IMR-90 (cell line): ENCODE results near the gene CSE1L. TPM values are rescaled to one million over a fixed set of nuclear protein-coding genes. Genes with fewer than 3 reads are reported as not detected.

ENCODE experiments used
- ATAC-seq: fragments of 200-7000 bp; cut with Tn5 transposase; 2 replicates; pipeline ENCODE4 v1.9.1; 2020; ENCODE audit warnings: low read depth, mild to moderate bottlenecking, moderate library complexity
- BruUV-seq: library from RNA; stranded (reverse); fragments of 400-500 nt; replicated peaks from 2 replicates; lab custom pipeline; 2021; lab: Mats Ljungman, UMichigan
- CTCF ChIA-PET: fragments of 300-600 bp; formaldehyde crosslinking; extraction: SDS; loops from one replicate; lab custom pipeline; 2021; ENCODE audit warnings: antibody characterized with exemption; lab: Yijun Ruan, JAX
- POLR2A ChIA-PET: fragments of 300-600 bp; sonication (Branson Sonifier 250); formaldehyde crosslinking; loops from one replicate; lab custom pipeline; 2022; ENCODE audit warnings: antibody characterized with exemption; ENCODE audit not compliant: unreplicated experiment; lab: Charles Lee
- DNase-seq: peaks from one replicate; pipeline ENCODE4 v3.0.0; 2013
- H2AFZ ChIP-seq: replicated peaks from 2 replicates; pipeline ENCODE3; 2013; ENCODE audit warnings: low read length, mild to moderate bottlenecking; ENCODE audit not compliant: poor library complexity
- H2AK5ac ChIP-seq: 2 replicates; pipeline ENCODE4 v1.6.1; 2013; ENCODE audit warnings: low read depth, low read length, inconsistent platforms
- H2AK9ac ChIP-seq: replicated peaks from 2 replicates; pipeline ENCODE3; 2013; ENCODE audit warnings: mild to moderate bottlenecking, low read depth, low read length, moderate library complexity; ENCODE audit not compliant: poor library complexity
- H2BK120ac ChIP-seq: 2 replicates; pipeline ENCODE4 v1.6.1; 2013; ENCODE audit warnings: low read depth, low read length, inconsistent platforms
- H2BK15ac ChIP-seq: 3 replicates; pipeline ENCODE4 v1.6.1; 2013; ENCODE audit warnings: low read depth, low read length, inconsistent platforms
- H2BK20ac ChIP-seq: 2 replicates; pipeline ENCODE4 v1.6.1; 2013; ENCODE audit warnings: low read depth, mild to moderate bottlenecking, inconsistent platforms, low read length, moderate library complexity
- H2BK5ac ChIP-seq: 2 replicates; pipeline ENCODE4 v1.6.1; 2013; ENCODE audit warnings: mild to moderate bottlenecking, low read depth, low read length, inconsistent platforms; ENCODE audit not compliant: poor library complexity, severe bottlenecking
- H3K14ac ChIP-seq: replicated peaks from 2 replicates; pipeline ENCODE4 v1.6.1; 2013; ENCODE audit warnings: low read depth, low read length, inconsistent platforms
- H3K18ac ChIP-seq: 2 replicates; pipeline ENCODE4 v1.6.1; 2013; ENCODE audit warnings: low read depth, low read length, control low read depth
- H3K23ac ChIP-seq: 2 replicates; pipeline ENCODE4 v1.6.1; 2013; ENCODE audit warnings: low read depth, low read length, inconsistent platforms
- H3K27ac ChIP-seq: 2 replicates; pipeline ENCODE4 v1.5.1; 2013; ENCODE audit warnings: mild to moderate bottlenecking, control low read depth, low read length; ENCODE audit not compliant: insufficient read depth
- H3K27me3 ChIP-seq: 2 replicates; pipeline ENCODE4 v1.6.1; 2013; ENCODE audit warnings: low read length; ENCODE audit not compliant: control insufficient read depth, insufficient read depth
- H3K36me3 ChIP-seq: 2 replicates; pipeline ENCODE4 v1.6.1; 2013; ENCODE audit warnings: low read length, mixed read lengths; ENCODE audit not compliant: control insufficient read depth, insufficient read depth
- H3K4ac ChIP-seq: 2 replicates; pipeline ENCODE4 v1.6.1; 2013; ENCODE audit warnings: low read depth, low read length, inconsistent platforms
- H3K4me1 ChIP-seq: 2 replicates; pipeline ENCODE4 v1.6.1; 2013; ENCODE audit warnings: low read length, mixed read lengths; ENCODE audit not compliant: control insufficient read depth, insufficient read depth
- H3K4me2 ChIP-seq: 2 replicates; pipeline ENCODE4 v1.6.1; 2013; ENCODE audit warnings: low read depth, mild to moderate bottlenecking, control low read depth, low read length, moderate library complexity
- H3K4me3 ChIP-seq: 2 replicates; pipeline ENCODE4 v1.5.1; 2013; ENCODE audit warnings: low read depth, mild to moderate bottlenecking, control low read depth, low read length, moderate library complexity; ENCODE audit not compliant: insufficient read depth
- H3K56ac ChIP-seq: 2 replicates; pipeline ENCODE4 v1.6.1; 2013; ENCODE audit warnings: low read length, inconsistent platforms; ENCODE audit not compliant: insufficient read depth; ENCODE audit errors: extremely low read depth
- H3K79me1 ChIP-seq, 2 experiments: 2 replicates each; pipeline ENCODE4 v1.6.1; 2013; ENCODE audit warnings: low read length in 2 of 2, inconsistent platforms in 1 of 2, low read depth in 1 of 2
- H3K9ac ChIP-seq: 2 replicates; pipeline ENCODE4 v1.6.1; 2013; ENCODE audit warnings: low read depth, low read length, control low read depth
- H3K9me1 ChIP-seq: 2 replicates; pipeline ENCODE4 v1.6.1; 2013; ENCODE audit warnings: low read length, inconsistent platforms; ENCODE audit not compliant: insufficient read depth
- H3K9me3 ChIP-seq: 2 replicates; pipeline ENCODE4 v1.6.1; 2013; ENCODE audit warnings: low read length; ENCODE audit not compliant: control insufficient read depth, insufficient read depth
- H4K20me1 ChIP-seq: 2 replicates; pipeline ENCODE4 v1.6.1; 2013; ENCODE audit warnings: low read length, inconsistent platforms; ENCODE audit not compliant: insufficient read depth
- H4K5ac ChIP-seq: 2 replicates; pipeline ENCODE4 v1.6.1; 2013; ENCODE audit warnings: mild to moderate bottlenecking, low read depth, low read length, control low read depth
- H4K8ac ChIP-seq, 2 experiments: 2 replicates each; pipeline ENCODE4 v1.6.1; 2013; ENCODE audit warnings: low read depth in 2 of 2, low read length in 2 of 2, control low read depth in 1 of 2, inconsistent platforms in 1 of 2
- H4K91ac ChIP-seq: 2 replicates; pipeline ENCODE4 v1.6.1; 2013; ENCODE audit warnings: low read depth, low read length, inconsistent platforms; ENCODE audit not compliant: insufficient read depth
- BHLHE40 ChIP-seq: fragments of 150-350 bp; IDR thresholded peaks from 2 replicates; pipeline ENCODE4 v1.6.1; 2016; ENCODE audit warnings: mild to moderate bottlenecking, low read depth, low read length
- CEBPB ChIP-seq: IDR thresholded peaks from 2 replicates; pipeline ENCODE4 v1.6.1; 2012; ENCODE audit warnings: low read depth, low read length, improper control_type of control experiment
- CHD1 ChIP-seq: IDR thresholded peaks from 2 replicates; pipeline ENCODE4 v1.6.1; 2012; ENCODE audit warnings: low read depth, low read length, improper control_type of control experiment
- MAZ ChIP-seq: IDR thresholded peaks from 2 replicates; pipeline ENCODE4 v1.6.1; 2012; ENCODE audit warnings: low read depth, mild to moderate bottlenecking, low read length, improper control_type of control experiment, moderate library complexity, borderline replicate concordance
- MXI1 ChIP-seq: IDR thresholded peaks from 2 replicates; pipeline ENCODE4 v1.6.1; 2012; ENCODE audit warnings: low read depth, mild to moderate bottlenecking, low read length, moderate library complexity, borderline replicate concordance
- POLR2A ChIP-seq: IDR thresholded peaks from 2 replicates; pipeline ENCODE4 v1.6.1; 2012; ENCODE audit warnings: mild to moderate bottlenecking, low read depth, low read length
- RAD21 ChIP-seq: IDR thresholded peaks from 2 replicates; pipeline ENCODE4 v1.6.1; 2012; ENCODE audit warnings: low read length, improper control_type of control experiment
- RCOR1 ChIP-seq: IDR thresholded peaks from 2 replicates; pipeline ENCODE4 v1.6.1; 2012; ENCODE audit warnings: mild to moderate bottlenecking, low read length, improper control_type of control experiment; ENCODE audit not compliant: insufficient replicate concordance
- RFX5 ChIP-seq: IDR thresholded peaks from 2 replicates; pipeline ENCODE4 v1.8.0; 2012; ENCODE audit warnings: low read depth, mild to moderate bottlenecking, low read length, moderate library complexity
- USF2 ChIP-seq: fragments of 150-350 bp; IDR thresholded peaks from 2 replicates; pipeline ENCODE4 v1.6.1; 2017; ENCODE audit warnings: mild to moderate bottlenecking, antibody characterized with exemption, low read length, low read depth
- WGBS, 2 experiments: methylation state at CpG; one replicate each; pipeline versions ENCODE4 v1.1.5 to v1.1.7; 2013; ENCODE audit warnings: missing lambda C conversion rate in 2 of 2; ENCODE audit not compliant: insufficient read length in 1 of 2; ENCODE audit errors: extremely low coverage in 2 of 2; 5-methylcytosine and 5-hydroxymethylcytosine counted together
- dilution Hi-C: fragments of 300-500 bp; cut with HindIII; formaldehyde crosslinking; loops from one replicate; pipeline ENCODE4 v1.14.3; 2018; ENCODE audit warnings: low sequenced_read_pairs; ENCODE audit not compliant: unreplicated experiment
- in situ Hi-C: fragments of 300-500 bp; cut with MboI; formaldehyde crosslinking; loops from 3 replicates; pipeline ENCODE4 v1.14.3; 2019; ENCODE audit warnings: low sequenced_read_pairs, inconsistent platforms, mixed read lengths
- intact Hi-C: fragments of 100-400 bp; cut with micrococcal nuclease; formaldehyde crosslinking; loops from 2 replicates; pipeline ENCODE4 v1.10.0; 2022
- polyA plus RNA-seq, 3 experiments: library from polyadenylated mRNA; depleted of rRNA; stranded (reverse); fragments of >200 nt; gene quantifications; 2 replicates each; pipeline ENCODE4 v1.2.3, GENCODE V29; 2012; ENCODE audit warnings: low replicate concordance in 1 of 3
- total RNA-seq: library from RNA; depleted of rRNA; stranded (reverse); fragments of >200 nt; gene quantifications from 2 replicates; pipeline ENCODE4 v1.2.3, GENCODE V29; 2012
- TF ChIP-seq, protein P1 (sequence below): fragments of 150-350 bp; IDR thresholded peaks from 2 replicates; pipeline ENCODE4 v1.6.1; 2016; ENCODE audit warnings: low read depth, mild to moderate bottlenecking, low read length, moderate library complexity, borderline replicate concordance

Gene CSE1L
- total and polyA plus RNA-seq, 2 of the 4 experiments (the other 2 are of a cell fraction), result 34.3 to 81.7 TPM

- CTCF ChIA-PET, result interaction anchor here (0.9 kb wide), 1 partner anchor 81 kb away, joined by 3 read pairs; no protein-coding TSS in a partner anchor
- Histone ChIP-seq H2BK120ac (no peak overlapping the region), H3K36me3 (peaks cover 9% of the 10 kb centered on the region), H2BK20ac (no peak overlapping the region), H3K79me1 (peaks cover 12 to 44% of the 10 kb centered on the region in 2 experiments), H3K9me1 (no peaks in the 10 kb centered on the region; the same call in 1 of the 2 replicates), H4K91ac (no peak overlapping the region), H3K4me3 (no peak overlapping the region), H2BK15ac (no peak overlapping the region), H2AK5ac (no peak overlapping the region), H2AFZ (no peak overlapping the region), H3K9me3 (no peaks in the 10 kb centered on the region), H3K23ac (no peak overlapping the region), H4K8ac (no peak overlapping the region), H4K20me1 (peaks cover 6% of the 10 kb centered on the region), H2BK5ac (no peak overlapping the region), H3K4me2 (no peak overlapping the region), H3K56ac (no peak overlapping the region), H3K4me1 (peaks cover 6% of the 10 kb centered on the region; the same call in 1 of the 2 replicates), H3K27ac (no peak overlapping the region), H3K9ac (no peak overlapping the region), H3K18ac (no peak overlapping the region), H4K5ac (no peak overlapping the region), H3K27me3 (no peaks in the 10 kb centered on the region), H2AK9ac (no peak overlapping the region), H3K4ac (no peak overlapping the region), H3K14ac (no peak overlapping the region)
- dilution Hi-C loops, result no loop called here
- TF ChIP-seq, protein P1, sequence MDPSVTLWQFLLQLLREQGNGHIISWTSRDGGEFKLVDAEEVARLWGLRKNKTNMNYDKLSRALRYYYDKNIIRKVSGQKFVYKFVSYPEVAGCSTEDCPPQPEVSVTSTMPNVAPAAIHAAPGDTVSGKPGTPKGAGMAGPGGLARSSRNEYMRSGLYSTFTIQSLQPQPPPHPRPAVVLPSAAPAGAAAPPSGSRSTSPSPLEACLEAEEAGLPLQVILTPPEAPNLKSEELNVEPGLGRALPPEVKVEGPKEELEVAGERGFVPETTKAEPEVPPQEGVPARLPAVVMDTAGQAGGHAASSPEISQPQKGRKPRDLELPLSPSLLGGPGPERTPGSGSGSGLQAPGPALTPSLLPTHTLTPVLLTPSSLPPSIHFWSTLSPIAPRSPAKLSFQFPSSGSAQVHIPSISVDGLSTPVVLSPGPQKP, result no peak
- TF ChIP-seq RFX5 (no peak), USF2 (no peak), MXI1 (no peak), RAD21 (no peak), BHLHE40 (no peak), RCOR1 (no peak), CHD1 (no peak), POLR2A (no peak), MAZ (no peak), CEBPB (no peak)
- BruUV-seq, result no TSS peak
- intact Hi-C loops, result loop anchor here (10.0 kb wide), 1 partner anchor 48 kb away; the partner anchor contains the start of gene STAU1
- ATAC-seq (no peak), DNase-seq (no peak)
- WGBS, 2 experiments, result 95% methylated on average over 8 of the region's 15 CpGs; no CpG with 5 or more reads in 1 of the 2 experiments
- POLR2A ChIA-PET, result no interaction called here
- in situ Hi-C loops, result no loop called here
These were observed 90.9 kb downstream of the CSE1L start for GRCh38 chr20:49136817-49137571.
